Measurements from ENCODE around the gene LCLAT1.

LCLAT1 gene

DNA sequence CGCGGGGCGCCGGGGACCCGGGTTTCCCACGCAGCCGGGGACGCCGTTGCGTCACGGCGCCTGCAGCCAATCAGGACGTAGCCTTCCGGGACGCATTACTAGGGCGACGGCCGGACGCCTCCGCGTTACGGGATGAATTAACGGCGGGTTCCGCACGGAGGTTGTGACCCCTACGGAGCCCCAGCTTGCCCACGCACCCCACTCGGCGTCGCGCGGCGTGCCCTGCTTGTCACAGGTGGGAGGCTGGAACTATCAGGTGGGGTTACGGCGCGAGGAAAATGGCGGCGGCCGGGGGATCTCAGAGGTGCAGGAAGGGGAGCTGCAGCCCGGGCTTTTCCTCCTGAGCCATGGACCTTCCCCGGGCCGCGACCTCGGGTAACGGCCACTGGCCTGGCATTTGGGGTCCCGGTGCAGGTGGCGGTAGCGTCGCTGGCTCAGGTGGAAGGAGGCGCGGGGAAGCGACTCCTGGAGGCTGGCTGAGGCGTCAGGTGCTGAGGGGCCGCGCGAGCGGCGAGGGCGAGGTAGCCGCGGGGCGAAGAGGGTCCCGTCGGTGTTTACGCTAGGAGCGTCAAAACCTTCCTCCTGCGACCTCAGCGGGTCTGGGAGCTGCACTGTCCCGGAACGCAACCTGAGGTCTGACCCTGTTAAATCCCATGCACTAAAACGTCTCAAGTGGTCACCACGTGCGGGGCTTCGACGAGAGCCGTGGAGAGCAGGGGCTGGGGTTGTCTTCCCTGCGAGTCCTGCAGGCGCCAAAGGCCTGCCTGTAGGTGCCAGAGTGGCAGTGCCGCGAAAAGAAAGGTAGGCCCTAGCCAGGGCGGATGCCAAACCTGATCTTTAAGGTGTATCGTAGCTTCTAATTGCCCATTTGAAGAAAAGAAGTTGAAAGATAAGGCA, at the start of gene LCLAT1:
LCLAT1 (plus strand) TSS at position 98 of the 897 bp plus-strand sequence. CDS start 78,345 bp downstream, outside the sequence.
- H3K27me3 Mint-ChIP-seq: no peaks in the 10 kb centered on the region
- peaks cover 56% of the 10 kb centered on the region for H3K4me1 Mint-ChIP-seq (ENCODE audit: low read depth)
- peak within 1 kb of the TSS; percentile 99 for H3K27ac Mint-ChIP-seq

DNA sequence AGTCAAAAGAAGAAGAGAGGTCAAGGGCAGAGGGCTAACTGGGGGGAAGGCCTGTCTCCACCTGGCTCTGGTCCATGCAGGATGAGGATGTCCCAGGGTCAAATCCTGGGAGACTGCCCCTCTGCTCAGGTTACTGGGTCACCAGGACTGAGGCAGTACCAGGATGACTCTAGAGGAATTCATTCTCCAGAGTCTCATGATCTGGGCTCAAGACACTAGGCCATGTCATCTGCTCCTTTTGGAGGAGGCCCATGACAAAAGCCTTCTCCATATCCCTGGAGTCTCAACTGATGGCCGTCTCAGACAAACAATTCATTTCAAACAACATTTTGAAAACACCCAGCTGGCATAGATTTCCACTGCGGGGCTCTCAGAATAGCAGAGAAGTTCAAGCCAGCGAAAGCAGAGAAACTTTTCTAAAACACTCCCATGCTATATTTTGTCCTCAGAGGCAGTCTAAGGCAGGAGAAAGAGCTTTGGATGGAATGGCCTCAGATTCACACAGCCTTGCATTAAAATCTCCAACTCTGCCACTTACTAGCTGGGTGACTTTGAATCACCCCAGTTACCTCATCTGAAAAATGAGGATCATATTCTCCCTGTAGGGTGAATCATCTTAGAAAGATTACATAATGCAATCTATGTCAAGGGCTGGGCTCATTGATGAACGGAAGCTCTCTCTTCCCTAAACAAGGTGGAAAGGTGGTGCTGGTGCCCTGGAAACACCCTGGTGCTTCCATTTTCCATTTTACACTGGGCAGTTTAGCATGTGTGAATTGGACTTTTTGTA, 48.8 kb upstream of the LCLAT1 start:
- Mint-ChIP-seq H3K4me3 (no peak overlapping the region), H3K36me3 (no peaks in the 10 kb centered on the region), H3K4me1 (ENCODE audit: low read depth) (peaks cover 10% of the 10 kb centered on the region), H3K27ac (no peak overlapping the region), H3K27me3 (no peaks in the 10 kb centered on the region), H3K9me3 (ENCODE audit: low read depth) (no peaks in the 10 kb centered on the region)

More for the DNA sequence above, at the start of gene LCLAT1:
- peak within 1 kb of the TSS; percentile 95 for H3K4me3 Mint-ChIP-seq
- H3K36me3 Mint-ChIP-seq: peaks cover 8% of the 10 kb centered on the region
- H3K9me3 Mint-ChIP-seq (ENCODE audit: low read depth): no peaks in the 10 kb centered on the region

DNA sequence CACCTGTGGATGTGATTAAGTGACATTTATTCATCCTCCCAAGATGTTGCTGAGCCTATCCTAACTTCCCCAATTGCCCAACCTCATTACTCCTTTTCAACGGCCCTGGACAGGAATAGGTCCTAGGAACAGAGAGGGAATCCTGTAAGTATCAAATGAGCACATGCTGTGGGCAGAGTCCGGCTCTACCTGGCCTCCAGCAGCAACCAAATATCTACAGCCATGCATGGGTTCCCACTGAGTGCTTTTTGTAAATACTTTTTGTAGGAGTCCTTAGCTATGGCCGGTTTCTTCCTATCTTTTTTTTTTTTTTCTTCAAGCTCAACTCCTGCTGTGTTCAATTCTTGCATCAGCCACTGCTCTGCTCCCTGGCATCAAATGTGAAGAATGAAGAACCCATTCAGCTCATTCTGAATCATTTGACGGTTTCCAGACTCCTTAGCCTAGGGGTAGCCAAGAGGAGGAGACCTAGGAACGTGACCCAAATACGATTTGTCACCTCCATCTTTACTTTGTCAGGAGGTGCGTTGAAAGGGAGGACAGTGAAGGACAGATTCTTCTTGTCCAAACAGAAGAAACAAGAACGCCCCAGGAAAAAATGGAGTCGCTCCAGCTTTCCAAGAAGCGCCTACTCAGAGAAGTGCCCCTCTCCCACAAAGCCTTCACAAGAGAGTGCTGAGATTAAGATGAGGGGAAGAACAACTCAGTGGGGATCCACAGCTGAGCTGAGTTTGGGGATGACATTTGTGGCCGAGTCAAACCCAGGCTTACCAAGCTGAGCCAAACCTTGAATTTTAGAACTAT, 46.7 kb upstream of the LCLAT1 start:
- Mint-ChIP-seq H3K27me3 (no peaks in the 10 kb centered on the region), H3K9me3 (ENCODE audit: low read depth) (no peaks in the 10 kb centered on the region), H3K4me1 (ENCODE audit: low read depth) (peaks cover 21% of the 10 kb centered on the region), H3K4me3 (no peak overlapping the region), H3K36me3 (no peaks in the 10 kb centered on the region), H3K27ac (no peak overlapping the region)

DNA sequence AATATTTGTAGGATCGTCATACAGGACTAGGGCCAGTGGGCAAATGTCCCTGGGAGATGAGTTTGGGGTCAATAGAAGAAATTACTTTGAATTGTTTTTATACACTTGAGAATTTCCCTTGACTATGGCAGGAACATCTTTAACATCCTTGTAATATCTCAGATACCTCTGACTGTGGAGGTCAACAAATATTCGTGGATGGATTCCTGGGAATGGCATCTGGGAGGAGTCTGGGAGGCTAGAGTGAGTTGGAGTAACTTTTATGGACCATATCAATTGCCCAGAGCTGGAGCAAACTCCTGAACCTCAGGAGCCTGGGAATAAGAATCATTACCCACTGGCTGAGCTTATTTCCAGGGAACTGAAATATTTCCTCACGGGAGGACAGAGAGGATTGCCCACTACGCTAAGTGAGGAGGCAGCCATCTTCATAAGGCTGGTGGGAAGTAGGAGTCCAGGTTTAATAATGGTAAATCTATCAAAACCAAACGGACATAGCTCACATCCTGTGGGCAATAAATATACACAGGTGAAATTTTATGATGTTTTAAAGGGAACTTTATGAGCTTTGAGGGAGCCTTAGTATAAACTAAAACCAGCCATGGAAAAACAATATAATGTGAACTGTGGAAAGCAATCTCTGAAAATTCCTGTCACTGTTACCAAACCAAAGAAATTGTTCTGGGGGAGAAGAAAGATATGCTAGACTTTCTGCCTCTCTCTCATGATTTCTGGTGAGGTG, 44.4 kb upstream of the LCLAT1 start:
- Mint-ChIP-seq H3K4me3 (no peak overlapping the region), H3K27ac (no peak overlapping the region), H3K4me1 (ENCODE audit: low read depth) (peaks cover 27% of the 10 kb centered on the region)

DNA sequence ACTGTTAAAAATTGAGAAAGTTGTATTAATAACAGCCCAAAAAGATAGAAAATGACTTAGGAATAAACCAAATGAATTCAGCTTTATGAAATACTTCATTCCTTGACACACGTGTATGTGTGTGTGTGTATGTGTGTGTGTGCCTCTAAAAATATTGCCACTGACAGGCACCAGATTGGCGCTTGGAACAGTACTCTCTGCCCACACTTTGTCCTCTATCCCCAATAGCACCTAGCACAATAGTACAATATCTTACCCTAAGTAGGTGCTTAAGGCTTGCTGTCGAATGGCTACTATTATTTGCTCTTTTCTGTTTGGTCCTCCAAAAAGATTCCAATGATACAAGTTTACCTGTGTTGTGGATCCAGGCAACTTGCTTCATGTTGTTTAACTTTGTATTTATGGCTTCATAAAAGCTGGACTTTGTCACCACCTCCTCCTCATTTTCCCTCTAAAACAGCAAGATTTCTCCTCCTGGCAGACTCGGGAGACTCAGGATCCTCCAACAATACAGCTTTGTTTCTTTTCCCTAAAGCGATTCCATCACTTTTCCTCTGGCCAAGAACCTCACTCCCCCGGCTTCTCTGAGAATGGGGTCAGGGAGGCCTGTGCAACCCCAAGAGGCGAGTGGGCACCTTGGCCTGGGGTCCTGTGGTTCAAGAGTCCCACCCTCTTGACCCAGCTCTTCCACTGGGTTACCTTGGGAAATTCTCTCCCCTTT, 43.3 kb upstream of the LCLAT1 start:
- H3K36me3 Mint-ChIP-seq: no peaks in the 10 kb centered on the region
- no peak overlapping the region for H3K4me3 Mint-ChIP-seq
- H3K9me3 Mint-ChIP-seq (ENCODE audit: low read depth): no peaks in the 10 kb centered on the region
- no peaks in the 10 kb centered on the region for H3K27me3 Mint-ChIP-seq
- H3K4me1 Mint-ChIP-seq (ENCODE audit: low read depth): peaks cover 34% of the 10 kb centered on the region
- no peak overlapping the region for H3K27ac Mint-ChIP-seq

More for the DNA sequence above, 44.4 kb upstream of the LCLAT1 start:
- H3K36me3 Mint-ChIP-seq: no peaks in the 10 kb centered on the region
- no peaks in the 10 kb centered on the region for H3K27me3 Mint-ChIP-seq
- H3K9me3 Mint-ChIP-seq (ENCODE audit: low read depth): no peaks in the 10 kb centered on the region

DNA sequence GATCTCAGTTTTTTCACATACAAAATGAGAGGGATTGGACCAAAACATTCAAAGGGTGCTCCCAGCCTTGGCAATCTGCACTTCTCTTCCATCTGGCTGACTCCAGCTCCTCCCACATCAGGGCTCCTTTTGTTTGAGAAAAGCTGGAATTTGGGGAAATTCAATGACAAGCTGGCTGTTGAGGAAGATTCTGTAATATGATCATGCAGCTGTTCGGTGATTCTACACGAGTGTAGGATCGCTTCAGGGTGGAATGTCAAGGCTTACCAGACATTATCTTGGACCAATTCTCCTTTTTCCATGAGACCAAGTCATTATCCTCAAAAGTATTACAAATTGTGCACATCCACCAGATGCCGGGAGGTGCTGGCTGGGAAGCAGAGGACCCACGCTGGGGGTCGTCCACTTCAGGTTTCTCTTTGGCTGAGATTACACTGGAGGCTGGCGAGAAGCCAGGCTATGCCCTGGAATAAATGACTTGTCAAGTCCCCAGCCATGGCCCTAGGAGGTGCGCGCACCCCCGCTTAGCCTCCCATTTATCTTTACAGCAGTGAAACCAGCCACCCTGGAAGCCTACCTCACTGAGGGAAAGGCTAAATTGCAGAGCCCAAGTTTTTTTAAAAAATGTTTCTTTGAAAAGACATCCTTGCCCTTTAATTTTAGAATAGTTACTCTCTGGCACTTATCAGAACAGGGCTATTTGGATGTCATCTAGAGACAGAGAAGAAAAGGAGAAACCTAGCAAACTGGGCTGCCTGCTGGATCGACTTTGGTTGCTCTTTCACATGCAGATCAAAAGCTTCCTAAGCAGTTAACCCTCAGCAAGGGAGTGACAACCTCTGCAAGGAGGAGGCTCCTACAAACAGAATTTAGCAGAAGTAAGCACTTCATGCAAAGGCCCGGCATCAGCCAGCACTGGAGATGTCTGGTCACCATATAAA, 42.5 kb upstream of the LCLAT1 start:
- H3K27ac Mint-ChIP-seq: no peak overlapping the region
- H3K4me3 Mint-ChIP-seq: no peak overlapping the region
- no peaks in the 10 kb centered on the region for H3K36me3 Mint-ChIP-seq
- no peaks in the 10 kb centered on the region for H3K27me3 Mint-ChIP-seq
- no peaks in the 10 kb centered on the region for H3K9me3 Mint-ChIP-seq (ENCODE audit: low read depth)
- peaks cover 42% of the 10 kb centered on the region for H3K4me1 Mint-ChIP-seq (ENCODE audit: low read depth)

DNA sequence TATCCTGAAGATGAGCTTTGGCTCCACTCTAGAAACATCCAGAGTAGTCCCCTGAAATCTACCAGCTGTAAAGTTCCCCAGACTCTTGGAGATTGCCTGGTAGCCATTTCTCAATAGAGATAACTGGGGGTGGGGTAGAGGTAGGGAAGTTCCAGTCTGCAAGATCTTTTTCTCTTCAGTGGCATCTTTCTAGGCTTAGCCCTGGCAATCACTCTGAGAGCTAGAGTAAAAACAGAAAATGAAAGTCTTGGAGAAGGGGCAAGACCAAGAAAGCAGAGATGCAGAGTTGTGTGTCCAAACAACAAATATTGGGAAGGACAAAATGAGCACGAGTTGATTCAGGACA, 41.8 kb upstream of the LCLAT1 start:
- no peaks in the 10 kb centered on the region for H3K9me3 Mint-ChIP-seq (ENCODE audit: low read depth)
- H3K4me3 Mint-ChIP-seq: no peak overlapping the region
- no peaks in the 10 kb centered on the region for H3K27me3 Mint-ChIP-seq
- no peaks in the 10 kb centered on the region for H3K36me3 Mint-ChIP-seq
- no peak overlapping the region for H3K27ac Mint-ChIP-seq
- H3K4me1 Mint-ChIP-seq (ENCODE audit: low read depth): peaks cover 49% of the 10 kb centered on the region

DNA sequence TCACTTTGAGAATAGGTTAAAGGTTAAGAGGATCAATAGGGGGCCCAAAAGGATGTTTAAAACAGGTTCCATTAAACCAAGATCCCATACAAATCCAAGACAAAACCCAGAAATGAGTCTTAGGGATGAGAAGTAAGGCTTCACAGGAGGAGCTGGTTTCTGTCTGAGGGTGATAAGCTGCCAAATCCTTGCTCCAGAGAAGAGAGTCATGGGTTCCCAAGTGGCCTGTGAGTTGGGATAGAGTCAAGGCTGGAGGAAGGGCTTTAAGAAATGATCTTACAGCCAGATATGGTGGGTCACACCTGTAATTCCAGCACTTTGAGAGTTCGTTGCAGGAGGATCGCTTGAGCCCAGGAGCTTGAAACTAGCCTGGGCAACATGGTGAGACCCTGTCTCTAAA, 40.2 kb upstream of the LCLAT1 start:
- Mint-ChIP-seq H3K4me1 (ENCODE audit: low read depth) (peaks cover 59% of the 10 kb centered on the region), H3K36me3 (no peaks in the 10 kb centered on the region), H3K27me3 (no peaks in the 10 kb centered on the region), H3K4me3 (no peak overlapping the region), H3K9me3 (ENCODE audit: low read depth) (no peaks in the 10 kb centered on the region), H3K27ac (no peak overlapping the region)

DNA sequence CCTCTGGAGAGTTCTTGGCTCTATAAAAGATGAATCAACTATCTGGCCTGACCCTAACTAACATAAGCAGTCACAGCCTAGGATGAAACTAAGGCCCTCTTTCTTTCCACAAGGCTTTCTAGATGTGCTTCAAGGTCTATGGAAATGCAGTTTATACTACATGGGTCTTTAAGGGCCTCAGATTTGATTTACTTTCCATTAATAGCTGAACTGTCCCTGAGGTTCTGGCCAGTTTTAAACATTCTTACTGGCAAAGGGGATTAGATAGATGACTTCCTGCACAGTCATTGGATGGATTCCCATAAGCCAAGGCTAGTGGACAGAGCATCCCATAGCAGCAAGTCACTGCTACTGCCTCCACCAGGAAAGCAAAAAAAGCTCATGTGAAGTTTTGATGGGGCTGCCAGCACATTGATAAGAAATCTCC, 38.1 kb upstream of the LCLAT1 start:
- H3K4me1 Mint-ChIP-seq (ENCODE audit: low read depth): peaks cover 51% of the 10 kb centered on the region
- no peaks in the 10 kb centered on the region for H3K36me3 Mint-ChIP-seq
- peak overlapping the region; percentile 54 for H3K27ac Mint-ChIP-seq
- no peaks in the 10 kb centered on the region for H3K9me3 Mint-ChIP-seq (ENCODE audit: low read depth)
- H3K4me3 Mint-ChIP-seq: no peak overlapping the region
- H3K27me3 Mint-ChIP-seq: no peaks in the 10 kb centered on the region

DNA sequence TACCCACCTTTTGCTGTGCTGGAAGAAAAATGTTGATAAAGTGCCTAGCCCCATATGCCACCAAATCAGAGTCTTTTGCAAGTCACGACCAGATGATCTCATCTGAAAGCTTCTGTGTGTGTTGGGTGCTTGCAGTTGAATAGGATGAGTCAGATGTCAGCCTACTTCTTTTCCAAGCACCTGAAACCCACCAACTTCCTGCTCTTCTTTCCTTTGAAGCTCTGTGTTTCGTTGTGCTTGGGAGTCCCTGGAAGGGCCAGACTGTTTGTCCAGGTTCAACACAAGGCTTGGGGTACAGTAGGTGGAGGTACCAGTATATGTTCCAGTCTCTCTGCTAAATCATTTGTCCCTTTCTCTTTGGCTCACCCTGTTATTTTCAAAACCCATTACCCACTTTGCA, 36.8 kb upstream of the LCLAT1 start:
- H3K9me3 Mint-ChIP-seq (ENCODE audit: low read depth): no peaks in the 10 kb centered on the region
- no peaks in the 10 kb centered on the region for H3K27me3 Mint-ChIP-seq
- no peaks in the 10 kb centered on the region for H3K36me3 Mint-ChIP-seq
- H3K27ac Mint-ChIP-seq: peak overlapping the region; percentile 81
- H3K4me3 Mint-ChIP-seq: peak overlapping the region; percentile 0
- peaks cover 45% of the 10 kb centered on the region for H3K4me1 Mint-ChIP-seq (ENCODE audit: low read depth)

DNA sequence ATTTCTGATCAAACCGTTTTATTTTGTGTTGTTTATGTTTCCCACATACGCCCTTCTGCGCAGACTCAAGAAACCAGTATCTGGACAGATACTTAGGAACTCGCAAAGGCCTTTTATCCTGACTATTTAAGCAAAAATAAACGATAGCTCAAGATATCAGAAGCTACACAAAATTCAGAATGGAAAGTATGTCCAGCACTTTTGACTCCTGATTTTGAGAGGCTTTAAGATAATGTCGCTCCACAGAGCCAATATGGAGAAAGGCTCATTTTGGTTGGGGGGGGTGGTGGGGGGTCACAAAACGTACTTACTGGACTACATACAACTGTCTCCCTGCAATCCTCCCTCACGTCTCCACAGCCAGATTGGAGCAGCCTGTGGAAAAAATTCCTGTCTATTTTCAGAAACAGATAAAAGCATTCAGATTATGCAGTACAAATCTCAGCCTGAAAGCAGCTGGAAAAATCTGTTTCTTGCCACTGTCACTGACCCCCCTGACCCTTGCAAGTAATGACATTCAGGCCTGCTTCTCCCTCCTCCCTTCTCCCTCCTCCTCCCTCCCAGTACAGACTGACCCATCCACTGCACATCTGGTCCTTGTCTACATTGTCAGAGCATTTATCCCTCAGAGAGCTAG, 34.9 kb upstream of the LCLAT1 start:
- peaks cover 38% of the 10 kb centered on the region for H3K4me1 Mint-ChIP-seq (ENCODE audit: low read depth)
- H3K27me3 Mint-ChIP-seq: no peaks in the 10 kb centered on the region
- H3K4me3 Mint-ChIP-seq: no peak overlapping the region
- H3K36me3 Mint-ChIP-seq: no peaks in the 10 kb centered on the region
- H3K27ac Mint-ChIP-seq: peak overlapping the region; percentile 41
- H3K9me3 Mint-ChIP-seq (ENCODE audit: low read depth): no peaks in the 10 kb centered on the region

DNA sequence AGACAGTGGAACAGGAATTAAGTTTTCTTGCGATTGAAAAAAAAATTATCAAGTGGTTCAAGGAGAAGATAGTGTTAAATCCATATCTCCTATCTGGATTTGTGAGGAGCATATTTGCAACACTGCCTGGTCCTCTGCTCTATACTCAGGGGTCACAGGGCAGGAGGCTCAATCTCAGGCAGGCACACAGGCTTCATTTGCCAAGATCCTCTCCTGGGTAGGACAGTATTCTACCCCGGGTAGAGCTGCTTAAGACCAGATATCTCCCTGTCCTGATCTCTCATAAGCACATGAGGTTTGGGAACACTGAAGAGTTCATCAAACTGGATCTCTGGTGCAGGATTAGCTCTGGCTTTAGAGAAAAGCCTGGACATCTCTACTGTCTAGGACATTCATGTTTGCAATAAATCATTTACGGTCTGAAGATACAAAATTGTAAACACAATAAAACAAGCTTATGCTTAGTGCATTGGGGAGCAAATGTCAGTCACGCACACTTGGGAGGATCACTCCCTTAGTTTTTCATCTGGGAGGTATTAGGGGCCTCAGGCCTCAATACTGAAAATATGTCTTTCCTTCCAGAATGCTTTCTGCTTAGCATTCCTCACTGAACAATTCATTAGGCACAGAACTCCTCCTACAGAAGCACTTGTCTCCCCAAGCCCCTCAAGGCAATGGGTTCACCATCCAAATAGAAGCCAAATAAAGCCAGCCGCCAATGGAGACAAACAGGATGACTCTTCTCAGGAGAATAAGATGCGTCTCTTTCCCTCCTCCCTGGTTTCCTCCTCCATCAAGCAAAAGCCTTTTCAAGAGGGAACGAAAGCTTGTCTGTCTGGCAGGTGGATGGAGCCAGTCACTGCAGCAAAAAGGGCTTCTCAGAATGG, 34.1 kb upstream of the LCLAT1 start:
- H3K4me3 Mint-ChIP-seq: no peak overlapping the region
- no peak overlapping the region for H3K27ac Mint-ChIP-seq
- no peaks in the 10 kb centered on the region for H3K9me3 Mint-ChIP-seq (ENCODE audit: low read depth)
- H3K36me3 Mint-ChIP-seq: no peaks in the 10 kb centered on the region
- no peaks in the 10 kb centered on the region for H3K27me3 Mint-ChIP-seq
- H3K4me1 Mint-ChIP-seq (ENCODE audit: low read depth): peaks cover 36% of the 10 kb centered on the region

All from activated naive CD8-positive, alpha-beta T cell (primary cell).